H9 (cell line): ENCODE measurements around the gene MARCHF9. TPM values are rescaled to one million over a fixed set of nuclear protein-coding genes. Genes with fewer than 3 reads are reported as not detected.
A peak's percentile ranks its signal among the peaks of the same experiment; 100 is the strongest.

ENCODE experiments used
- DNase-seq: peaks from one replicate; pipeline ENCODE4 v3.0.0-alpha.2; 2017
- H2AFZ ChIP-seq: one replicate; pipeline ENCODE4 v1.6.1; 2013; ENCODE audit warnings: mild to moderate bottlenecking, low read length, control low read depth, moderate library complexity
- H2AK5ac ChIP-seq: 2 replicates; pipeline ENCODE4 v1.6.1; 2013; ENCODE audit warnings: low read length, control low read depth, mixed read lengths; ENCODE audit not compliant: insufficient read length
- H2BK120ac ChIP-seq: one replicate; pipeline ENCODE4 v1.6.1; 2013; ENCODE audit warnings: low read depth, mild to moderate bottlenecking, low read length, control low read depth, inconsistent platforms; ENCODE audit not compliant: poor library complexity, severe bottlenecking
- H2BK12ac ChIP-seq: 2 replicates; pipeline ENCODE4 v1.6.1; 2013; ENCODE audit warnings: low read length, control low read depth, mixed read lengths, low read depth; ENCODE audit not compliant: insufficient read length
- H2BK15ac ChIP-seq: 2 replicates; pipeline ENCODE4 v1.6.1; 2013; ENCODE audit warnings: low read depth, low read length, control low read depth
- H2BK20ac ChIP-seq: one replicate; pipeline ENCODE4 v1.6.1; 2013; ENCODE audit warnings: low read depth, mild to moderate bottlenecking, low read length, control low read depth, inconsistent platforms; ENCODE audit not compliant: poor library complexity, severe bottlenecking
- H2BK5ac ChIP-seq: 2 replicates; pipeline ENCODE4 v1.6.1; 2013; ENCODE audit warnings: low read length, control low read depth, mixed read lengths; ENCODE audit not compliant: insufficient read length
- H3K14ac ChIP-seq: 2 replicates; pipeline ENCODE4 v1.6.1; 2013; ENCODE audit warnings: low read length, control low read depth; ENCODE audit not compliant: insufficient read depth
- H3K18ac ChIP-seq: 2 replicates; pipeline ENCODE4 v1.6.1; 2013; ENCODE audit warnings: low read depth, mild to moderate bottlenecking, mixed read lengths, low read length, control low read depth; ENCODE audit not compliant: insufficient read length
- H3K23ac ChIP-seq: 2 replicates; pipeline ENCODE4 v1.6.1; 2013; ENCODE audit warnings: low read length, control low read depth, mixed read lengths, low read depth; ENCODE audit not compliant: insufficient read length
- H3K23me2 ChIP-seq: 2 replicates; pipeline ENCODE4 v1.6.1; 2013; ENCODE audit warnings: low read depth, mild to moderate bottlenecking, mixed read lengths, low read length, control low read depth; ENCODE audit not compliant: insufficient read length, poor library complexity, severe bottlenecking
- H3K27ac ChIP-seq: 2 replicates; pipeline ENCODE4 v1.5.1; 2013; ENCODE audit warnings: low read length, control low read depth, mixed read lengths, low read depth; ENCODE audit not compliant: insufficient read length
- H3K27me3 ChIP-seq: 2 replicates; pipeline ENCODE4 v1.6.1; 2013; ENCODE audit warnings: low read length, control low read depth, inconsistent platforms; ENCODE audit not compliant: insufficient read depth
- H3K4ac ChIP-seq: 2 replicates; pipeline ENCODE4 v1.6.1; 2013; ENCODE audit warnings: low read depth, mild to moderate bottlenecking, control low read depth, inconsistent platforms, low read length, moderate library complexity
- H3K4me1 ChIP-seq: 2 replicates; pipeline ENCODE4 v1.6.1; 2013; ENCODE audit warnings: low read length, control low read depth, inconsistent platforms; ENCODE audit not compliant: insufficient read depth
- H3K4me2 ChIP-seq: 2 replicates; pipeline ENCODE4 v1.6.1; 2013; ENCODE audit warnings: low read length, control low read depth, mixed read lengths; ENCODE audit not compliant: insufficient read length, insufficient read depth
- H3K56ac ChIP-seq: 2 replicates; pipeline ENCODE4 v1.6.1; 2013; ENCODE audit warnings: low read depth, mild to moderate bottlenecking, mixed read lengths, low read length, control low read depth; ENCODE audit not compliant: insufficient read length
- H3K79me1 ChIP-seq: 2 replicates; pipeline ENCODE4 v1.6.1; 2013; ENCODE audit warnings: low read depth, mild to moderate bottlenecking, moderate library complexity, low read length, control low read depth, inconsistent platforms; ENCODE audit not compliant: insufficient read depth, poor library complexity, severe bottlenecking
- H3K79me2 ChIP-seq: 2 replicates; pipeline ENCODE4 v1.6.1; 2013; ENCODE audit warnings: low read length, control low read depth, inconsistent platforms; ENCODE audit not compliant: insufficient read depth
- H3K9ac ChIP-seq: 2 replicates; pipeline ENCODE4 v1.6.1; 2013; ENCODE audit warnings: low read length, control low read depth, mixed read lengths; ENCODE audit not compliant: insufficient read length; ENCODE audit errors: extremely low read depth
- H3K9me3 ChIP-seq: one replicate; pipeline ENCODE4 v1.6.1; 2013; ENCODE audit warnings: low read depth, low read length, inconsistent platforms; ENCODE audit not compliant: control insufficient read depth
- H3T11ph ChIP-seq: one replicate; pipeline ENCODE4 v1.6.1; 2013; ENCODE audit warnings: mild to moderate bottlenecking, low read length, control low read depth, inconsistent platforms
- H4K20me1 ChIP-seq: one replicate; pipeline ENCODE4 v1.6.1; 2013; ENCODE audit not compliant: control insufficient read depth, insufficient read length, insufficient read depth
- H4K5ac ChIP-seq: 2 replicates; pipeline ENCODE4 v1.6.1; 2013; ENCODE audit warnings: low read depth, mild to moderate bottlenecking, mixed read lengths, low read length, control low read depth; ENCODE audit not compliant: insufficient read length
- H4K8ac ChIP-seq: replicated peaks from 2 replicates; pipeline ENCODE4 v1.6.1; 2013; ENCODE audit warnings: low read length, control low read depth, mixed read lengths, low read depth; ENCODE audit not compliant: insufficient read length
- H4K91ac ChIP-seq: 2 replicates; pipeline ENCODE4 v1.6.1; 2013; ENCODE audit warnings: low read depth, mild to moderate bottlenecking, moderate library complexity, mixed read lengths, low read length, control low read depth; ENCODE audit not compliant: insufficient read length
- H3K27ac Mint-ChIP-seq, 3 experiments: 2 replicates in 2 of 3; 3 replicates in 1 of 3; pipeline ENCODE4 v1.8.0; 2020 to 2021; ENCODE audit warnings: mixed read lengths in 3 of 3, mild to moderate bottlenecking in 1 of 3, moderate library complexity in 1 of 3
- H3K27me3 Mint-ChIP-seq: 2 replicates; pipeline ENCODE4 v1.8.0; 2021; ENCODE audit warnings: low read depth, mild to moderate bottlenecking, moderate library complexity, mixed read lengths
- H3K36me3 Mint-ChIP-seq, 3 experiments: 2 replicates in 2 of 3; 3 replicates in 1 of 3; pipeline ENCODE4 v1.8.0; 2020 to 2021; ENCODE audit warnings: low read depth in 3 of 3, mixed read lengths in 3 of 3; ENCODE audit not compliant: insufficient read depth in 1 of 3
- H3K4me1 Mint-ChIP-seq, 2 experiments: 2 replicates each; pipeline ENCODE4 v1.8.0; 2020; ENCODE audit warnings: mixed read lengths in 2 of 2
- H3K4me3 Mint-ChIP-seq, 2 experiments: 2 replicates in 1 of 2; 3 replicates in 1 of 2; pipeline ENCODE4 v1.8.0; 2020 to 2021; ENCODE audit warnings: mild to moderate bottlenecking in 2 of 2, mixed read lengths in 2 of 2, moderate library complexity in 1 of 2
- H3K9me3 Mint-ChIP-seq, 2 experiments: 2 replicates in 1 of 2; 3 replicates in 1 of 2; pipeline ENCODE4 v1.8.0; 2020; ENCODE audit warnings: mild to moderate bottlenecking in 2 of 2, mixed read lengths in 2 of 2, moderate library complexity in 1 of 2
- CTCF ChIP-seq: fragments of 200-600 bp; sonication (generic); conservative IDR thresholded peaks from 3 replicates; pipeline ENCODE4 v1.8.0; 2021; ENCODE audit warnings: antibody characterized with exemption, mild to moderate bottlenecking
- WGBS: extraction: QIAGEN DNeasy Blood & Tissue Kit; methylation state at CpG from one replicate; pipeline ENCODE4 v1.1.7; 2013; ENCODE audit warnings: missing lambda C conversion rate, low lambda C conversion rate, mixed read lengths; ENCODE audit not compliant: insufficient read length; ENCODE audit errors: extremely low coverage; 5-methylcytosine and 5-hydroxymethylcytosine counted together
- total RNA-seq: library from RNA; stranded (reverse); gene quantifications from 2 replicates; pipeline ENCODE4 v1.2.1, GENCODE V29; 2021

The MARCHF9 gene
- total RNA-seq, 1 experiment from 2014 or later: 20.5 TPM

GRCh38 chr12:57734591-57734990, 20.3 kb upstream of the MARCHF9 start:
- no peak overlapping the region for H2BK15ac ChIP-seq
- H4K20me1 ChIP-seq: peaks cover 2% of the 10 kb centered on the region
- H3K9ac ChIP-seq: no peak overlapping the region
- DNase-seq: no peak
- WGBS: no CpG with 5 or more reads among the region's 4 CpGs
- H3K4me1 ChIP-seq: no peaks in the 10 kb centered on the region
- no peak overlapping the region for H3K4ac ChIP-seq
- no peak overlapping the region for H3K27ac Mint-ChIP-seq
- peak overlapping the region in 1 of 2 experiments; percentile 6; a peak in 1 of 5 replicates for H3K4me3 Mint-ChIP-seq
- H2BK5ac ChIP-seq: no peak overlapping the region
- no peak overlapping the region for H2AK5ac ChIP-seq
- H3K79me2 ChIP-seq: no peaks in the 10 kb centered on the region
- peaks cover 19 to 31% of the 10 kb centered on the region in 2 experiments for H3K4me1 Mint-ChIP-seq
- H3K9me3 Mint-ChIP-seq: no peaks in the 10 kb centered on the region; a peak in 1 of 5 replicates
- H2BK20ac ChIP-seq: no peak overlapping the region
- H3K56ac ChIP-seq: no peak overlapping the region
- no peak overlapping the region for H3K4me2 ChIP-seq
- H3K27ac ChIP-seq: no peak overlapping the region
- H3K27me3 Mint-ChIP-seq: peaks cover 95% of the 10 kb centered on the region
- no peak overlapping the region for H3K23ac ChIP-seq
- no peak overlapping the region for H4K91ac ChIP-seq
- no peak overlapping the region for H3T11ph ChIP-seq
- no peaks in the 10 kb centered on the region; a peak in 1 of 7 replicates for H3K36me3 Mint-ChIP-seq
- no peak overlapping the region for H3K18ac ChIP-seq
- no peak overlapping the region for H4K8ac ChIP-seq
- H2BK12ac ChIP-seq: no peak overlapping the region
- H3K27me3 ChIP-seq: peaks cover 43% of the 10 kb centered on the region
- H3K23me2 ChIP-seq: peaks cover 16% of the 10 kb centered on the region
- H2BK120ac ChIP-seq: no peak overlapping the region
- H3K9me3 ChIP-seq: no peaks in the 10 kb centered on the region
- H3K79me1 ChIP-seq: no peaks in the 10 kb centered on the region
- no peak overlapping the region for H4K5ac ChIP-seq
- no peak overlapping the region for H3K14ac ChIP-seq
- no peak for TF ChIP-seq CTCF
- no peak overlapping the region for H2AFZ ChIP-seq
